GM21529 (cell line): ENCODE results near the gene HERC2.
"Not testable (repeated sequence)": the region's sequence is repeated elsewhere in the genome, so short reads cannot be mapped to it uniquely, and the experiment has no call there.

Experiments used
- ATAC-seq: cut with Tn5 transposase; IDR thresholded peaks from one replicate; pipeline ENCODE4 v1.9.1; 2021; ENCODE audit not compliant: unreplicated experiment

The HERC2 gene

GRCh38 chr15:28136236-28136904, 185.6 kb downstream of the HERC2 start:
- ATAC-seq: peak; percentile 98

DNA sequence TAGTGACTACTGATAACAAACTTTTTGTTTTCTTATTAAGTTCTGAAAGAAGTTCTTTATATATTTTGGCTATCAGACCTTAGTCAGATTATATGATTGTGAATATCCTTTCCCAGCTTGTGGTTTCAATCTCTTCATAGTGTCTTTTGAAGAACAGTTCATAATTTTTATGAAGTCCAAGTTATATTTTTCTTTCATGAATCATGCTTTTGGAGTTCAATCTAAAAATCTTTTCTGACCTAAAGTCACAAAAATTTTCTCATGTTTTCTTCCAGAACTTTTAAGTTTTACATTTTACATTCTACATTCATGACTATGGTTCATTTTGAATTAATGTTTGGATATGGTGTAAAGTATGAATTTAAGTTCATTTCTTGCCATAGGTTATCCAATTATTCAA, 188.7 kb downstream of the HERC2 start:
- ATAC-seq: no peak

DNA sequence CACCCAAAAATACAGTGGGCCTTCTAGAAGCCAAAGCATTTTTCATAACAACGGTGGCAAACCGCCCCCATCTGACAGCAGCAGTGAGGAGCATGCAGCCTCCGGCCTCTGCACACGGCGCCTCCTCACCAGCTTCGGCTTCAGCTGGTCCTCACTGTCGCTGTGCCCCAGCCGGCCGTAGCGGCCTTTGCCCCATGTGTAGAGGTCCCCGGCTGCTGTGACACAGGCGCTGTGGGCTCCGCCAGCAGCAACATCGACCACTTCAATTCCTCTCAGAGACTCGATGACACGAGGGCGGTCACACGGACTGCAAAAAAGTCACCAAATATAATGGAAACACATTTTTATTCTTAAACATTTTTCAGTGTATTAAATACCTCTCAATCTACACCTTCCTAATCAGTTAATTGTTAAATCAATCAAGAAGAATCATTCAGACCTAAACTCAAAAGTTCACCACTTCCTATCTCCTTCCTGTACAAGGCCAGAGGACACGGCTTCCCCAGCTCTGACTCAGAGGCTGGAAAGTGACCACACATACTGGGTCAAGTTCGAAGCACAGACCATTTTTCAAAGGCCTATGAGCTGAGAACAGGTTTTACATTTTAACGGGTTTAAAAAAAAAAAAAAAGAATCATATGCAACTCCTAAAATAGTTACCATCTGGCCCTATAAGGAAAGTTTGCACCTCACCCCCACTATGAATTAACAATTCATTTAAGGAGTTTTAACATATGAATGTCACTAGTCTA, 189.3 kb downstream of the HERC2 start:
- ATAC-seq: no peak

DNA sequence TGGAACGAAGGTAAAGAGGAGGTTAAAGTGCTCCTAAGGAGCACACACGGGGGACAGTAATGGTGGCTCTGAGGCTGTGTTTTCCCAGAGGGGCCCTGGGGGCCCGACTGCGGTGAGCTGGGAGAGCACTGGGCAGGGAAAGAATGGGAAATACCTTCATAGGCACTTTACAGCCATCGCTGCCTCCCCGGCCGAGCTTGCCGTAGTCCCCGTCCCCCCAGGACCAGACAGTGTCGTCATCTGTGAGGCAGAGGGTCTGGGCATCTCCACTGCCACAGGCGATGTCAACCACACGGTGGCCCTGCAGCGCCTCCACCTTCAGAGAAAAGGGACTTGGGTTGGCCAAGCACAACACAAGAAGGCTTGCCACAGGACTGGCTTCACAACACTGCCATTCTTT, 190.0 kb downstream of the HERC2 start:
- no peak for ATAC-seq

DNA sequence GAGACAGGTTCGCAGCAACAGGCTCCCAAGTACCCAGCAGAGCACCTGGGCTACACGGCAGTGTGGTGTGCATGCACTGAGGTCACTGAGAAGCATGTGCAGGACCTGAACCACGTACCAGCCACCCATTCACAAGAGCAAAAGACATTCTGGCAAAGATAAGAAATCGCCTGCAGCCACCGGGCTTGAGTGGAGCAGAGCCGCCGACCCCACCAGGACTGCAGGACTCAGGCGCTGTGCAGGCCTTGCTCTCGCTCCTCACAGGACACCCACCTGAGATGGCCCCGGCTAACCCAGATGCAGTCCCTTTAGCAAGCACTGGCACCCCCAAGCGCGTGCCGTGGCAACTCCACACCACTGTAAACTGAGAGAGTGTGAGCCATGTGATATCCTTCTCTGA, 190.6 kb downstream of the HERC2 start:
- no peak for ATAC-seq

- ATAC-seq: no peak
Measured at GRCh38 chr15:28130651-28131050, 191.3 kb downstream of the HERC2 start.

DNA sequence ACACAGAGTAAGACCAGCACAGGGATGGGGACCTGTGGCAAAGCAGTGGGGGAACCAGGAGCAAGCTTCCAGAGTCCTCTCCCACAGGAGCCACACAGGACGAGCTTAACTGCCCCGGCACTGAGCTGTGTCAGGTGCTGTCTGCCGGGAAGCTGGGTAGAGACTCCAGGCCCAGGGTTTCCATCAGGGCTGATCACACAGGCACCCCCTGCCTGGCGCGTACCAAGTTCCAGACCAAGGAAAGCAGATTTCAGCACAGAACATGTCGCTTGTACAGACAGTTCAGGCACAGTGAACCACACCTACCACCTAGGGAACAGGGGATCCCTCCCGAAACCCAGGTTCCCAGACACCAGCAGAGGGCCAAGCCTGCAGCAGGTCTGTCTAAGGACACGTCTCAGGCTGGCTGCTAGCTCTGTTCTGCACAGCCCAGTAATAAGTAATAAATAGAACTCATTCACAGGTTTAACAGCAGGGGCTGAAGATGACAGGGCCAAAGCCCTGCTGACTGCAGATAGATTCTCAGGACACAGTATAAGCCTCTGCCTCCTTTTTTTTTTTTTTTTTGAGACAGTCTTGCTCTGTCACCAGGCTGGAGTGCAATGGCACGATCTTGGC, 192.6 kb downstream of the HERC2 start:
- no peak for ATAC-seq

- ATAC-seq: no peak
Measured at GRCh38 chr15:28128031-28128430, 193.9 kb downstream of the HERC2 start.

GRCh38 chr15:28127036-28127435, 194.9 kb downstream of the HERC2 start:
- no peak for ATAC-seq

GRCh38 chr15:28125673-28126651, 196.0 kb downstream of the HERC2 start:
- ATAC-seq: no peak

- ATAC-seq: no peak
Measured at GRCh38 chr15:28124841-28125240, 197.1 kb downstream of the HERC2 start.

DNA sequence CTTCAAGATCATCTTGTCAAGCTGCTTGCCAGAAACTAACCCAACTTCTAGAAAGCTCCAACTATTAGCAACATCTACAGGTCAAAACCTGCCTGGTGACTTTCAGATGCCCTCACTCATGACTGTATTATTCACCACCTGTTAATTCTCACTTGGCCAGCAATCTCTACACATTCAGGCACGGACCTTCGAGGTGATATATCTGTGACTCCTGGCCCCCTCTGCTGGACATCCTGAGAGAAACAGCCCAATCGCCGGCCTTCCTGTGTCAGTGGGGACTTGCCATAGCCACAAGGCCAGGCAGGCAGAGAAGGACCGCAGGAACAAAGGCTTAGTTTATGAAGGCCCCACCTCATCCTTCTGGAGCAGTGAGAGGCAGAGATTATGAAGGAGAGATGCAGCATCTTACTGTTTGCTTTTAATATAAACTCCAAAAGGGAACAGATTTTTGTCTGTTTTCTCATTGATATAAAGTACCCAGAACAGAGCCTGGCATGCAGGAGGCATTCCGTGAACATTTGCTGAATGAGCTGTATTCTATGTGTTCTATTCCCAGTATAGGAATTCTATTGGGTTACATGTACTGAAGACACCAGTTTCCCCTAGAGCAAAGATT, 198.5 kb downstream of the HERC2 start:
- no peak for ATAC-seq

DNA sequence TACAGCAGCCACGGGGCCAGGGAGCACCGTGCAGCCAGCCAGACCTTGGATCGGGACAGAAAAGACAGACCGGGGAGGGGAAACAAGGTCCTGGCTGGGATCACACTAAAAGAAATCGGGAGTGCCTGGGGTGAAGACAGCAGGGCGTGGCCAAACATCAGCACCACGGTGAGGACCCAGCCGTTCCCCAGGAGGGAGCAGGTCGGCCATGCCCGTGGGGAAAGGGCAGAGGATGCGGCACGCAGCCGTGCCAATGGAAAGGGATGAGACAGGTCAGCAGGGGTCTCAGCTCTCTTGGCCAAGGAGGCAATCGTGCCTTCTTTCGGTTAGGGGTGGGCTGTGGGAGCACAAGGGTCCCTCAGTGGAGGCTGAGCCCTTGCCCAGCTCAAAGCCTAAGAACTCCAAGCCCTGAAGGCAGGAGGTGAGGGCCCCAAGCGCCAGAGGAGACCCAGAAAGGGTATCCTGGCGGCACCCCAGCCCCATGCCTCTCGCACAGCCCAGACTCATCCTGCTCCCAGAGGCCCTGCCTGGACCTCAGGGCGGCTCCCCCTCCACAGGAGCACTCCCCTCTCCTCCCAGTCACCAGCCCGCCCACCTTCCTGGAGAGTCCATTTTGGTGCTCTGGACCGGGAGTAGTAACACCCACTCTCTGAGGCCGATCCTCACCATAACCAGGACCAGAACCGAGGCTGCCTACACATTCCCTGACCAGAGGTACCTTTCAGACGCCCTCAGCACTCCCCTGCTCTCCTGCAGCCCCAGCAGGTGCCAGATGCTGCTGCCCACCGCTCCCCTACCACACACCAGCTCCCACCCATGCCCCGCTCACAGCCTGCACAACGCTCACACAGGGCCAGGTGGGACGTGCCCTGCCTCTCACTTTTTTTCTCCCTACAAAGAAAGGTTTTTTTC, 199.7 kb downstream of the HERC2 start:
- ATAC-seq: no peak

DNA sequence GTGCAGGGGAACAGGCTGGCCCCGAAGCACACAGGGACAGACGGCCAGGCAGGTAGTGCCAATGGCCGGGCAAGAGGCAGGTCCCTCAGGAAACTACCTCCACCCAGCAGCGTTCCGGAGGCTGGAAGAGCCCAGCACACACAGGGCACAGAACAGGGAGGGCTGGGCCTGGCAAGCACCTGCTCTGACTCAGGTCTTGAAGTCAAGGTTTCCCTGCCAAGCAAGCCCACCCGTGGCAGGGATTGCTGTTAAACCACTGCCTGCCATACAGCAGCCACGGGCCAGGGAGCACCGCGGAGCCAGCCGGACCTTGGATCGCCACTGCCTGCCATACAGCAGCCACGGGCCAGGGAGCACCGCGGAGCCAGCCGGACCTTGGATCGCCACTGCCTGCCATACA, 200.4 kb downstream of the HERC2 start:
- not testable (repeated sequence) for ATAC-seq

- ATAC-seq: no peak
Measured at GRCh38 chr15:28120359-28120640, 201.7 kb downstream of the HERC2 start.

GRCh38 chr15:28118531-28118930, 203.4 kb downstream of the HERC2 start:
- no peak for ATAC-seq

GRCh38 chr15:28118083-28118482, 203.9 kb downstream of the HERC2 start:
- no peak for ATAC-seq

DNA sequence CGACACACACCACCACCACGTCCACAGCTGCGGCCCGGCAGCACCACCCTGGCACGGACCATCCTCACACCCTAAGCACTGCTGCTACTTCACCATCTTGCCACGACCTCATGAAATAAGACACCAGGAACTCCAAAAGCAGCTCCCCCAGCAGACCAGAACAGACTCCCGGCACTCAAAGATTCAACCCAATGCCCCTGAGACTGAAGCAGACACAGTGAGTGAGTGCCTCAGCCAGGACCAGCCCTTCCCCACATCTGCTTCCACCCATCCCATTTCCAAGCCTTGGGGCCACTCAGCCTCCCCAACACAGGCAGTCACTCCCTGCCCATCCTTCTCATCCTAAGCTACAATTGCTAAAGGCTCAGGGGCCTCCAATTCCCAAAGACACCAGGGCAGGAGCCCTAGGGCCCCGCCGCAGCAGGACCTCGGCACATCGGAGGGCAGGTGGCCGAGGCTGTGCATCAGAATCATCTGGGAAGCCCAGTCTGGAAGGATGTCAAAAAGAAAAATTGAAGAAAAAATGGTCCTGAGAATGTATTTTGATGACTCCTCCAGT, 204.5 kb downstream of the HERC2 start:
- ATAC-seq: no peak
